HEK293 (cell line): ENCODE data around the gene ZNF467.

ENCODE experiments used
- CTCF ChIA-PET: fragments of 350-600 bp; formaldehyde crosslinking; extraction: SDS; loops from one replicate; lab custom pipeline; 2021; ENCODE audit warnings: antibody characterized with exemption; lab: Yijun Ruan, JAX
- POLR2A ChIA-PET: fragments of 300-600 bp; formaldehyde crosslinking; extraction: SDS; loops from one replicate; lab custom pipeline; 2020; ENCODE audit warnings: antibody characterized with exemption, inconsistent platforms; lab: Yijun Ruan, JAX
- H3K27ac ChIP-seq: fragments of 200-500 bp; sonication (Bioruptor generic); 2 replicates; pipeline ENCODE4 v1.5.1; 2014; ENCODE audit warnings: low read depth, low read length, control low read depth, inconsistent platforms; ENCODE audit errors: extremely low read depth
- H3K36me3 ChIP-seq, 2 experiments: fragments of 200-500 bp in 1 of 2; sonication (Bioruptor generic) in 1 of 2; 1 replicate in 1 of 2; 2 replicates in 1 of 2; pipeline ENCODE4 v1.5.1; 2014 to 2017; ENCODE audit warnings: inconsistent platforms in 2 of 2, low read length in 2 of 2; ENCODE audit not compliant: control insufficient read depth in 2 of 2, insufficient read depth in 1 of 2
- H3K4me1 ChIP-seq: fragments of 200-500 bp; sonication (Bioruptor generic); 2 replicates; pipeline ENCODE4 v1.5.1; 2014; ENCODE audit warnings: mild to moderate bottlenecking, low read length, inconsistent platforms; ENCODE audit not compliant: control insufficient read depth, insufficient read depth
- H3K4me3 ChIP-seq: 2 replicates; pipeline ENCODE4 v1.5.1; 2011; ENCODE audit warnings: low read depth, mild to moderate bottlenecking, control low read depth, low read length, moderate library complexity
- H3K9me3 ChIP-seq: fragments of 200-500 bp; sonication (Bioruptor generic); 2 replicates; pipeline ENCODE4 v1.5.1; 2014; ENCODE audit warnings: low read depth, low read length, inconsistent platforms; ENCODE audit not compliant: control insufficient read depth, insufficient read depth
- ZIC2 ChIP-seq: fragments of 450-650 bp; formaldehyde crosslinking; IDR thresholded peaks from 2 replicates; pipeline ENCODE4 v1.5.1; 2016; ENCODE audit warnings: missing biosample characterization, missing genetic modification characterization
- ZNF473 ChIP-seq: fragments of 450-650 bp; formaldehyde crosslinking; IDR thresholded peaks from 2 replicates; pipeline ENCODE4 v1.5.1; 2017; ENCODE audit warnings: missing biosample characterization, missing genetic modification characterization
- ZNF518A ChIP-seq: fragments of 450-650 bp; formaldehyde crosslinking; conservative IDR thresholded peaks from 2 replicates; pipeline ENCODE4 v1.5.1; 2016; ENCODE audit warnings: low read depth, missing biosample characterization, missing genetic modification characterization
- ZNF529 ChIP-seq: fragments of 450-650 bp; formaldehyde crosslinking; IDR thresholded peaks from 2 replicates; pipeline ENCODE4 v1.5.1; 2017; ENCODE audit warnings: missing genetic modification characterization, missing biosample characterization; ENCODE audit not compliant: insufficient replicate concordance
- ZNF704 ChIP-seq: fragments of 450-650 bp; formaldehyde crosslinking; IDR thresholded peaks from 2 replicates; pipeline ENCODE4 v1.5.1; 2016; ENCODE audit warnings: missing biosample characterization, missing genetic modification characterization
- TF ChIP-seq, protein P1 (sequence below): fragments of 450-650 bp; formaldehyde crosslinking; conservative IDR thresholded peaks from 2 replicates; pipeline ENCODE4 v1.5.1; 2016; ENCODE audit warnings: low read depth, missing biosample characterization, missing genetic modification characterization
- TF ChIP-seq, protein P2 (sequence below): fragments of 450-650 bp; formaldehyde crosslinking; IDR thresholded peaks from 2 replicates; pipeline ENCODE4 v1.5.1; 2016; ENCODE audit warnings: missing biosample characterization, missing genetic modification characterization
- TF ChIP-seq, protein P3 (sequence below): fragments of 450-650 bp; formaldehyde crosslinking; IDR thresholded peaks from 2 replicates; pipeline ENCODE4 v1.5.1; 2016; ENCODE audit warnings: missing biosample characterization, missing genetic modification characterization

The ZNF467 gene

DNA sequence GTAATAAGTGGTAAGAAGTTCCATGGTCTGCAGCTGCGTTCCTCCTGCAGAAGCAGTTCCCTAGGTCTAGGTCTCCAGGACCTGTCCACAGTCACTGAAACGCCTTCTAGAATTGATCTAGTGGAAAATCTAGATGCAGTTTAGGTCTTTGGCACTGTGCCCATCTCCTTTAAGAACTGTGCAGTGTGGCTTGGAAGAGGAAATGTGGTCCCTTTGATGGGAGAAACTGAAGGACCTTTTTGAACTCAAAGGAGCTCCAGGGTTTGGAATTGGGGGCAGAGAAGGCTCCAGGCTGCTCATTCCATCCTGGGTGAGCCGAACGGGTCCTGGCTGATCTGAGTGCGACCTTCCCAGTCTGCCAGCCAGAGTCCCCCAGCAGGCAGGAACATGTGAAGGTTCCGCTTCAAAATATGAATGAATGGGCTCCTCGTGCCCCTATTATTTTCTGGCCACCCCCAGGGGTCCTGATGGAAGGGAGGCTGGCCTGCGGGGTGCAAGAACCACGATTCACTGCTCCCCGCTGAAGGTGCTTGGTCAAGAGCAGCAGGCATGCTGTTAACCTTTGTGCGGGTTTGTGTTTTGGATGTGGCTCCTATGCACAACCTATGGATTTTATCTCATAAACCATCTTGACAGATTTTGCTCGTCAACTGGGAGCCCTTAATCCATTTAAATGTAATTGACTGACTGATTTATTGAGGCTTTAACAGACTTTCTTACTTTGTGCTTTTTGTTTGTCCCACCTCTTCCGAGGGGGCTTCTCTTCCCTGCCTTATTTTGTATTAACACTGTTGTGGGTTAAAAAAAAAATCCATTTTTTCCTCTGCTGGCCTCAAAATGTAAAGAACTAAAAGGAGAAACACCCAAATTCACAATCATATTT, 36.7 kb downstream of the ZNF467 start:
- TF ChIP-seq ZNF529 (tag by site-specific recombination) (no peak), ZIC2 (tag by site-specific recombination) (peak; percentile 82)
- ChIA-PET CTCF (interaction anchor here (0.7 to 2.7 kb wide), 2 partner anchors 48 to 74 kb away, joined by 3 to 10 read pairs; no protein-coding TSS in a partner anchor), POLR2A (interaction anchor here (1.1 to 3.0 kb wide), 2 partner anchors 13 to 74 kb away, joined by 3 to 8 read pairs; no protein-coding TSS in a partner anchor)
- Histone ChIP-seq H3K9me3 (no peaks in the 10 kb centered on the region), H3K27ac (no peak overlapping the region), H3K4me3 (no peak overlapping the region), H3K36me3 (peaks cover 0 to 33% of the 10 kb centered on the region in 2 experiments; a peak in 1 of 3 replicates), H3K4me1 (no peaks in the 10 kb centered on the region)

- Histone ChIP-seq H3K4me1 (no peaks in the 10 kb centered on the region), H3K4me3 (no peak overlapping the region), H3K27ac (no peak overlapping the region), H3K9me3 (no peaks in the 10 kb centered on the region), H3K36me3 (peaks cover 0 to 41% of the 10 kb centered on the region in 2 experiments; a peak in 1 of 3 replicates)
- POLR2A ChIA-PET, result interaction anchor here (1.1 to 3.0 kb wide), 2 partner anchors 12 to 73 kb away, joined by 3 to 8 read pairs; no protein-coding TSS in a partner anchor
- CTCF ChIA-PET, result interaction anchor here (0.5 to 2.7 kb wide), 4 partner anchors 15 to 113 kb away, joined by 3 to 10 read pairs (median 4); no protein-coding TSS in a partner anchor
- TF ChIP-seq, protein P1, sequence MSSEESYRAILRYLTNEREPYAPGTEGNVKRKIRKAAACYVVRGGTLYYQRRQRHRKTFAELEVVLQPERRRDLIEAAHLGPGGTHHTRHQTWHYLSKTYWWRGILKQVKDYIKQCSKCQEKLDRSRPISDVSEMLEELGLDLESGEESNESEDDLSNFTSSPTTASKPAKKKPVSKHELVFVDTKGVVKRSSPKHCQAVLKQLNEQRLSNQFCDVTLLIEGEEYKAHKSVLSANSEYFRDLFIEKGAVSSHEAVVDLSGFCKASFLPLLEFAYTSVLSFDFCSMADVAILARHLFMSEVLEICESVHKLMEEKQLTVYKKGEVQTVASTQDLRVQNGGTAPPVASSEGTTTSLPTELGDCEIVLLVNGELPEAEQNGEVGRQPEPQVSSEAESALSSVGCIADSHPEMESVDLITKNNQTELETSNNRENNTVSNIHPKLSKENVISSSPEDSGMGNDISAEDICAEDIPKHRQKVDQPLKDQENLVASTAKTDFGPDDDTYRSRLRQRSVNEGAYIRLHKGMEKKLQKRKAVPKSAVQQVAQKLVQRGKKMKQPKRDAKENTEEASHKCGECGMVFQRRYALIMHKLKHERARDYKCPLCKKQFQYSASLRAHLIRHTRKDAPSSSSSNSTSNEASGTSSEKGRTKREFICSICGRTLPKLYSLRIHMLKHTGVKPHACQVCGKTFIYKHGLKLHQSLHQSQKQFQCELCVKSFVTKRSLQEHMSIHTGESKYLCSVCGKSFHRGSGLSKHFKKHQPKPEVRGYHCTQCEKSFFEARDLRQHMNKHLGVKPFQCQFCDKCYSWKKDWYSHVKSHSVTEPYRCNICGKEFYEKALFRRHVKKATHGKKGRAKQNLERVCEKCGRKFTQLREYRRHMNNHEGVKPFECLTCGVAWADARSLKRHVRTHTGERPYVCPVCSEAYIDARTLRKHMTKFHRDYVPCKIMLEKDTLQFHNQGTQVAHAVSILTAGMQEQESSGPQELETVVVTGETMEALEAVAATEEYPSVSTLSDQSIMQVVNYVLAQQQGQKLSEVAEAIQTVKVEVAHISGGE (tag by site-specific recombination), result no peak
- TF ChIP-seq ZNF704 (tag by site-specific recombination) (no peak), ZNF473 (tag by site-specific recombination) (no peak), ZNF518A (tag by site-specific recombination) (no peak)
- TF ChIP-seq, protein P2, sequence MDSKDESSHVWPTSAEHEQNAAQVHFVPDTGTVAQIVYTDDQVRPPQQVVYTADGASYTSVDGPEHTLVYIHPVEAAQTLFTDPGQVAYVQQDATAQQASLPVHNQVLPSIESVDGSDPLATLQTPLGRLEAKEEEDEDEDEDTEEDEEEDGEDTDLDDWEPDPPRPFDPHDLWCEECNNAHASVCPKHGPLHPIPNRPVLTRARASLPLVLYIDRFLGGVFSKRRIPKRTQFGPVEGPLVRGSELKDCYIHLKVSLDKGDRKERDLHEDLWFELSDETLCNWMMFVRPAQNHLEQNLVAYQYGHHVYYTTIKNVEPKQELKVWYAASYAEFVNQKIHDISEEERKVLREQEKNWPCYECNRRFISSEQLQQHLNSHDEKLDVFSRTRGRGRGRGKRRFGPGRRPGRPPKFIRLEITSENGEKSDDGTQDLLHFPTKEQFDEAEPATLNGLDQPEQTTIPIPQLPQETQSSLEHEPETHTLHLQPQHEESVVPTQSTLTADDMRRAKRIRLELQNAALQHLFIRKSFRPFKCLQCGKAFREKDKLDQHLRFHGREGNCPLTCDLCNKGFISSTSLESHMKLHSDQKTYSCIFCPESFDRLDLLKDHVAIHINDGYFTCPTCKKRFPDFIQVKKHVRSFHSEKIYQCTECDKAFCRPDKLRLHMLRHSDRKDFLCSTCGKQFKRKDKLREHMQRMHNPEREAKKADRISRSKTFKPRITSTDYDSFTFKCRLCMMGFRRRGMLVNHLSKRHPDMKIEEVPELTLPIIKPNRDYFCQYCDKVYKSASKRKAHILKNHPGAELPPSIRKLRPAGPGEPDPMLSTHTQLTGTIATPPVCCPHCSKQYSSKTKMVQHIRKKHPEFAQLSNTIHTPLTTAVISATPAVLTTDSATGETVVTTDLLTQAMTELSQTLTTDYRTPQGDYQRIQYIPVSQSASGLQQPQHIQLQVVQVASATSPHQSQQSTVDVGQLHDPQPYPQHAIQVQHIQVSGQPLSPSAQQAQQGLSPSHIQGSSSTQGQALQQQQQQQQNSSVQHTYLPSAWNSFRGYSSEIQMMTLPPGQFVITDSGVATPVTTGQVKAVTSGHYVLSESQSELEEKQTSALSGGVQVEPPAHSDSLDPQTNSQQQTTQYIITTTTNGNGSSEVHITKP (tag by site-specific recombination), result peak; percentile 55
- TF ChIP-seq, protein P3, sequence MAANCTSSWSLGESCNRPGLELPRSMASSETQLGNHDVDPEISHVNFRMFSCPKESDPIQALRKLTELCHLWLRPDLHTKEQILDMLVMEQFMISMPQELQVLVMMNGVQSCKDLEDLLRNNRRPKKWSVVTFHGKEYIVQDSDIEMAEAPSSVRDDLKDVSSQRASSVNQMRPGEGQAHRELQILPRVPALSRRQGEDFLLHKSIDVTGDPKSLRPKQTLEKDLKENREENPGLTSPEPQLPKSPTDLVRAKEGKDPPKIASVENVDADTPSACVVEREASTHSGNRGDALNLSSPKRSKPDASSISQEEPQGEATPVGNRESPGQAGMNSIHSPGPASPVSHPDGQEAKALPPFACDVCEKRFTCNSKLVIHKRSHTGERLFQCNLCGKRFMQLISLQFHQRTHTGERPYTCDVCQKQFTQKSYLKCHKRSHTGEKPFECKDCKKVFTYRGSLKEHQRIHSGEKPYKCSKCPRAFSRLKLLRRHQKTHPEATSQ (tag by site-specific recombination), result no peak
Measured at GRCh38 chr7:149735779-149736477, 37.5 kb downstream of the ZNF467 start.
